B cell (primary cell): ENCODE data around the gene EPB41L5. TPM values are rescaled to one million over a fixed set of nuclear protein-coding genes. Genes with fewer than 3 reads are reported as not detected.

Source experiments
- ATAC-seq: fragments of 200-7000 bp; cut with Tn5 transposase; one replicate; pipeline ENCODE4 v1.10.0; 2021; ENCODE audit warnings: low read depth, mild to moderate bottlenecking, moderate number of reproducible peaks, moderate library complexity
- CTCF ChIA-PET: fragments of 350-600 bp; sonication (Branson Sonifier 250); formaldehyde crosslinking; loops from one replicate; lab custom pipeline; 2021; ENCODE audit warnings: antibody characterized with exemption, inconsistent platforms; lab: Charles Lee
- POLR2A ChIA-PET: fragments of 350-600 bp; sonication (Branson Sonifier 250); formaldehyde crosslinking; loops from one replicate; lab custom pipeline; 2021; ENCODE audit warnings: antibody characterized with exemption; lab: Charles Lee
- DNase-seq: peaks from one replicate; pipeline ENCODE4 v3.0.0; 2013
- H2AFZ ChIP-seq: 2 replicates; pipeline ENCODE4 v1.6.1; 2012; ENCODE audit warnings: mild to moderate bottlenecking, low read depth, low read length; ENCODE audit not compliant: insufficient read depth, poor library complexity, severe bottlenecking
- H3K27ac ChIP-seq, 2 donors: 1 replicate in 1 of 2; 2 replicates in 1 of 2; pipeline ENCODE4 v1.5.1; 2012 to 2013; ENCODE audit warnings: low read length in 2 of 2, mild to moderate bottlenecking in 2 of 2, moderate library complexity in 1 of 2
- H3K27me3 ChIP-seq, 4 experiments: fragments of 200-600 bp in 1 of 4; sonication (generic) in 1 of 4; replicated peaks in 1 of 4; 1 replicate in 2 of 4; 2 replicates in 2 of 4; pipeline versions ENCODE4 v1.6.1 to v1.7.0; 2013 to 2016; ENCODE audit warnings: low read length in 3 of 4, mild to moderate bottlenecking in 2 of 4, mixed read lengths in 1 of 4, moderate library complexity in 1 of 4; ENCODE audit not compliant: insufficient read depth in 4 of 4, control insufficient read depth in 3 of 4; ENCODE audit errors: control extremely low read depth in 1 of 4
- H3K36me3 ChIP-seq, 2 experiments: replicated peaks in 1 of 2; 1 replicate in 1 of 2; 2 replicates in 1 of 2; pipeline versions ENCODE4 v1.6.1 to v1.7.1; 2013; ENCODE audit warnings: low read length in 1 of 2; ENCODE audit not compliant: insufficient read depth in 2 of 2, control insufficient read depth in 1 of 2; ENCODE audit errors: control extremely low read depth in 1 of 2, extremely low read depth in 1 of 2
- H3K4me1 ChIP-seq, 2 donors: fragments of 200-600 bp in 1 of 2; sonication (generic) in 1 of 2; 1 replicate in 1 of 2; 2 replicates in 1 of 2; pipeline versions ENCODE4 v1.5.1 to v1.6.1; 2013 to 2017; ENCODE audit warnings: low read length in 2 of 2; ENCODE audit not compliant: control insufficient read depth in 2 of 2, insufficient read depth in 2 of 2
- H3K4me2 ChIP-seq: replicated peaks from 2 replicates; pipeline ENCODE3; 2012; ENCODE audit warnings: mild to moderate bottlenecking, low read depth, low read length; ENCODE audit not compliant: poor library complexity, severe bottlenecking
- H3K4me3 ChIP-seq, 5 experiments: fragments of 200-600 bp in 1 of 5; sonication (generic) in 1 of 5; 1 replicate in 3 of 5; 2 replicates in 2 of 5; pipeline versions ENCODE4 v1.5.1 to v1.7.0; 2011 to 2016; ENCODE audit warnings: low read length in 4 of 5, mild to moderate bottlenecking in 4 of 5, low read depth in 2 of 5, control low read depth in 1 of 5, moderate library complexity in 1 of 5; ENCODE audit not compliant: insufficient read depth in 1 of 5; ENCODE audit errors: control extremely low read depth in 1 of 5, extremely low read depth in 1 of 5
- H3K79me2 ChIP-seq: fragments of 200-600 bp; sonication (generic); one replicate; pipeline ENCODE4 v1.6.0; 2016; ENCODE audit warnings: low read length; ENCODE audit not compliant: control insufficient read depth, insufficient read depth
- H3K9ac ChIP-seq: fragments of 200-600 bp; sonication (generic); 2 replicates; pipeline ENCODE4 v1.6.1; 2017; ENCODE audit warnings: mild to moderate bottlenecking, low read length, moderate library complexity
- H3K9me3 ChIP-seq, 3 donors: one replicate each; pipeline versions ENCODE4 v1.6.1 to v1.7.1; 2013; ENCODE audit warnings: low read length in 2 of 3; ENCODE audit not compliant: control insufficient read depth in 2 of 3, insufficient read depth in 1 of 3; ENCODE audit errors: control extremely low read depth in 1 of 3
- H4K20me1 ChIP-seq: 2 replicates; pipeline ENCODE4 v1.6.0; 2012; ENCODE audit warnings: mild to moderate bottlenecking, low read length; ENCODE audit not compliant: insufficient read depth, control insufficient read depth, poor library complexity, severe bottlenecking
- H3K27ac Mint-ChIP-seq: one replicate; pipeline ENCODE4 v1.8.0; 2021; ENCODE audit warnings: mixed read lengths
- H3K27me3 Mint-ChIP-seq: one replicate; pipeline ENCODE4 v1.8.0; 2021; ENCODE audit warnings: mixed read lengths
- H3K4me1 Mint-ChIP-seq: one replicate; pipeline ENCODE4 v1.8.0; 2021; ENCODE audit warnings: mixed read lengths
- H3K4me3 Mint-ChIP-seq: one replicate; pipeline ENCODE4 v1.8.0; 2021; ENCODE audit warnings: mixed read lengths
- H3K9me3 Mint-ChIP-seq: one replicate; pipeline ENCODE4 v1.8.0; 2022; ENCODE audit warnings: mixed read lengths; ENCODE audit not compliant: insufficient read depth
- EZH2 ChIP-seq: IDR thresholded peaks from 2 replicates; pipeline ENCODE4 v1.6.1; 2012; ENCODE audit warnings: borderline replicate concordance, low read depth, mild to moderate bottlenecking, moderate library complexity, low read length; ENCODE audit not compliant: insufficient read depth, poor library complexity, severe bottlenecking
- WGBS: methylation state at CpG from one replicate; pipeline ENCODE4 v1.1.5; 2013; ENCODE audit warnings: missing lambda C conversion rate; ENCODE audit not compliant: insufficient coverage; 5-methylcytosine and 5-hydroxymethylcytosine counted together
- intact Hi-C: fragments of 100-400 bp; cut with micrococcal nuclease; formaldehyde crosslinking; loops from one replicate; pipeline ENCODE4 v1.10.0; 2022
- polyA plus RNA-seq: library from polyadenylated mRNA; depleted of rRNA; stranded (reverse); fragments of >200 nt; gene quantifications from 2 replicates; pipeline ENCODE4 v1.2.3, GENCODE V29; 2012
- total RNA-seq, 2 donors: library from RNA; stranded (reverse); fragments of 120-200 nt in 1 of 2; gene quantifications; 1 replicate in 1 of 2; 2 replicates in 1 of 2; pipeline versions ENCODE4 v1.2.3 to v1.2.4, GENCODE V29; 2013 to 2022
- TF ChIP-seq, protein P1 (sequence below): fragments of 200-600 bp; IDR thresholded peaks from one replicate; pipeline ENCODE4 v1.8.0; 2022; ENCODE audit warnings: antibody characterized with exemption, mild to moderate bottlenecking

The EPB41L5 gene
- total and polyA plus RNA-seq, 2 donors (not counting 1 experiment from before 2014, with no cell fraction given), result 3.9 to 14.0 TPM

DNA sequence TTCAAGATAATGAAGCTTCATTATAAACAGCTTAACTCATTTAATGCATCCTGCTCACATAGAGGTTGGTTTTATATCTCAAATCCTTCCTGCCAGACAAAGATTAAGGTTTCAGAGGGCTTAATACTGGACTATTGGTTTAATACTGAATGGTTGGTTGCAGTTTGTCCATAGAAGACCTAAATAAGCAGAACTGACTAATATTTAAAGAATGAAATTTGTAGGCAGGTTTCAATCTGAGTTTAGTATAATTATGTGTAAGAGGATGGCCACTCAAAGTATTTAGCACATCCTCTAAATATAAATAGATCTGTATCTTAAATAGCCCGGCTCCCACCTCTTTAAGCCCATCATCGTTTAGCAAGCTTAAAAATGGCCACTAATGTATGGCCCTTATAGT lies 92.5 kb downstream of the EPB41L5 start:
- Histone ChIP-seq H4K20me1 (no peaks in the 10 kb centered on the region), H3K79me2 (no peaks in the 10 kb centered on the region), H3K9ac (no peak overlapping the region), H3K27ac (no peak overlapping the region), H3K36me3 (peaks cover 0 to 6% of the 10 kb centered on the region in 2 experiments), H3K9me3 (no peaks in the 10 kb centered on the region), H3K4me1 (peaks cover 12 to 13% of the 10 kb centered on the region in 2 donors), H3K4me3 (no peak overlapping the region), H3K4me2 (no peak overlapping the region), H2AFZ (no peak overlapping the region), H3K27me3 (no peaks in the 10 kb centered on the region)
- H3K9me3 Mint-ChIP-seq, result peaks cover 2% of the 10 kb centered on the region
- peaks cover 17% of the 10 kb centered on the region for H3K4me1 Mint-ChIP-seq
- ATAC-seq (no peak), DNase-seq (no peak)
- ChIA-PET CTCF (interaction anchor here (2.2 kb wide), 1 partner anchor 207 kb away, joined by 9 read pairs; no protein-coding TSS in a partner anchor), POLR2A (no interaction called here)
- no peak overlapping the region for H3K27ac Mint-ChIP-seq
- TF ChIP-seq, protein P1, sequence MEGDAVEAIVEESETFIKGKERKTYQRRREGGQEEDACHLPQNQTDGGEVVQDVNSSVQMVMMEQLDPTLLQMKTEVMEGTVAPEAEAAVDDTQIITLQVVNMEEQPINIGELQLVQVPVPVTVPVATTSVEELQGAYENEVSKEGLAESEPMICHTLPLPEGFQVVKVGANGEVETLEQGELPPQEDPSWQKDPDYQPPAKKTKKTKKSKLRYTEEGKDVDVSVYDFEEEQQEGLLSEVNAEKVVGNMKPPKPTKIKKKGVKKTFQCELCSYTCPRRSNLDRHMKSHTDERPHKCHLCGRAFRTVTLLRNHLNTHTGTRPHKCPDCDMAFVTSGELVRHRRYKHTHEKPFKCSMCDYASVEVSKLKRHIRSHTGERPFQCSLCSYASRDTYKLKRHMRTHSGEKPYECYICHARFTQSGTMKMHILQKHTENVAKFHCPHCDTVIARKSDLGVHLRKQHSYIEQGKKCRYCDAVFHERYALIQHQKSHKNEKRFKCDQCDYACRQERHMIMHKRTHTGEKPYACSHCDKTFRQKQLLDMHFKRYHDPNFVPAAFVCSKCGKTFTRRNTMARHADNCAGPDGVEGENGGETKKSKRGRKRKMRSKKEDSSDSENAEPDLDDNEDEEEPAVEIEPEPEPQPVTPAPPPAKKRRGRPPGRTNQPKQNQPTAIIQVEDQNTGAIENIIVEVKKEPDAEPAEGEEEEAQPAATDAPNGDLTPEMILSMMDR, result no peak
- no peak for TF ChIP-seq EZH2
- no CpG with 5 or more reads among the region's 2 CpGs for WGBS
- no peak overlapping the region for H3K4me3 Mint-ChIP-seq
- H3K27me3 Mint-ChIP-seq, result no peaks in the 10 kb centered on the region
- intact Hi-C loops, result loop anchor here (5.0 kb wide), 1 partner anchor 348 kb away; the partner anchor contains the start of gene PTPN4

DNA sequence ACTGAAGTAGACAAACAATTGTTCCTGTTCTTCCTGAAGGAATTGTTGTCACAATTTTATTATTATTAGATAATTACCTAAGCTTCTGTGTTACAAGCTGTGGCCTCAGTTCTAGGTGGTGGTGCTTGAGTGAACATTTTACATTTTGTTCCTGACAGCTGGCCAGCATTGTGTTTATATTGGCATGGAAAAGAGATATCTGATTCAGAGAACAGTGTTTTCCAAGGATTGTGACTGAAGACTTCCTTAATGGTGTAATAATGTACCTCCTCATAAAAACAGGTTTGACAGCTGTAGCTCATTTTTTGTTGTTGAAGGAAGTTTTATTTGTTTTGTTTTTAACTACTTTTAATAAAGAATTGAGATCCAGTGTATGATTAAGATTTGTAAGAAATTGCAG lies 95.2 kb downstream of the EPB41L5 start:
- Histone ChIP-seq H3K9me3 (no peaks in the 10 kb centered on the region), H3K79me2 (no peaks in the 10 kb centered on the region), H3K27ac (no peak overlapping the region), H3K27me3 (no peaks in the 10 kb centered on the region), H3K36me3 (peaks cover 0 to 6% of the 10 kb centered on the region in 2 experiments), H2AFZ (no peak overlapping the region), H3K4me3 (no peak overlapping the region), H3K9ac (no peak overlapping the region), H3K4me2 (no peak overlapping the region), H4K20me1 (no peaks in the 10 kb centered on the region), H3K4me1 (peaks cover 12 to 13% of the 10 kb centered on the region in 2 donors)
- TF ChIP-seq, protein P1, result no peak
- TF ChIP-seq EZH2, result no peak
- H3K9me3 Mint-ChIP-seq, result peaks cover 2% of the 10 kb centered on the region
- H3K4me1 Mint-ChIP-seq, result peaks cover 17% of the 10 kb centered on the region
- no peak for ATAC-seq
- intact Hi-C loops, result loop anchor here (5.0 kb wide), 1 partner anchor 351 kb away; the partner anchor contains the start of gene PTPN4
- ChIA-PET POLR2A (no interaction called here), CTCF (interaction anchor here (1.5 to 3.8 kb wide), 3 partner anchors 67 to 205 kb away, joined by 3 to 56 read pairs (median 47); no protein-coding TSS in a partner anchor)
- H3K27ac Mint-ChIP-seq, result no peak overlapping the region
- H3K4me3 Mint-ChIP-seq, result no peak overlapping the region
- H3K27me3 Mint-ChIP-seq, result no peaks in the 10 kb centered on the region
- DNase-seq, result no peak
